Ishikawa (cell line): ENCODE measurements around the gene SP4.

Experiments used
- CEBPB ChIP-seq: IDR thresholded peaks from 2 replicates; pipeline ENCODE4 v1.6.1; 2012
- CREB1 ChIP-seq: IDR thresholded peaks from 2 replicates; pipeline ENCODE4 v1.6.1; 2012; ENCODE audit warnings: low read depth
- EGR1 ChIP-seq: IDR thresholded peaks from 2 replicates; pipeline ENCODE4 v1.6.1; 2012
- EP300 ChIP-seq: IDR thresholded peaks from 2 replicates; pipeline ENCODE4 v1.6.1; 2012; ENCODE audit warnings: borderline replicate concordance
- FOXM1 ChIP-seq: IDR thresholded peaks from 2 replicates; pipeline ENCODE4 v1.6.1; 2012; ENCODE audit warnings: low read depth, borderline replicate concordance
- MAX ChIP-seq: IDR thresholded peaks from 2 replicates; pipeline ENCODE4 v1.6.1; 2012
- NFIC ChIP-seq: IDR thresholded peaks from 2 replicates; pipeline ENCODE4 v1.6.1; 2012
- RAD21 ChIP-seq: IDR thresholded peaks from 2 replicates; pipeline ENCODE4 v1.6.1; 2012; ENCODE audit warnings: low read depth
- REST ChIP-seq: IDR thresholded peaks from 2 replicates; pipeline ENCODE4 v1.6.1; 2012; ENCODE audit warnings: low read depth, mild to moderate bottlenecking
- TAF1 ChIP-seq: IDR thresholded peaks from 2 replicates; pipeline ENCODE4 v1.6.1; 2012; ENCODE audit warnings: low read depth, mild to moderate bottlenecking
- TCF12 ChIP-seq: IDR thresholded peaks from 2 replicates; pipeline ENCODE4 v1.6.1; 2012; ENCODE audit warnings: low read depth
- TEAD4 ChIP-seq: IDR thresholded peaks from 2 replicates; pipeline ENCODE4 v1.6.1; 2012
- USF1 ChIP-seq: IDR thresholded peaks from 2 replicates; pipeline ENCODE4 v1.6.1; 2012
- YY1 ChIP-seq: IDR thresholded peaks from 2 replicates; pipeline ENCODE4 v1.6.1; 2012; ENCODE audit warnings: low read depth
- ZBTB7A ChIP-seq: IDR thresholded peaks from 2 replicates; pipeline ENCODE4 v1.6.1; 2012; ENCODE audit warnings: low read depth

The SP4 gene

GRCh38 chr7:21429786-21430574 lies 2.1 kb downstream of the SP4 start:
- TF ChIP-seq EP300: no peak
- TF ChIP-seq YY1: no peak
- TF ChIP-seq EGR1: no peak
- TF ChIP-seq TCF12: no peak
- no peak for TF ChIP-seq MAX
- no peak for TF ChIP-seq USF1
- no peak for TF ChIP-seq REST
- no peak for TF ChIP-seq CEBPB
- TF ChIP-seq CREB1: no peak
- no peak for TF ChIP-seq RAD21

- TF ChIP-seq TEAD4 (no peak), CEBPB (no peak), USF1 (no peak), REST (no peak), RAD21 (no peak), EGR1 (no peak), ZBTB7A (no peak), CREB1 (no peak), YY1 (no peak), FOXM1 (no peak), MAX (no peak), TAF1 (no peak), TCF12 (no peak), NFIC (no peak), EP300 (no peak)
Observed at GRCh38 chr7:21430575-21430954, 2.7 kb downstream of the SP4 start.

GRCh38 chr7:21443149-21443841 lies 15.4 kb downstream of the SP4 start:
- TF ChIP-seq CEBPB (no peak), REST (no peak), TCF12 (no peak), EGR1 (no peak), TAF1 (no peak), MAX (no peak), RAD21 (no peak), EP300 (no peak), CREB1 (no peak), USF1 (no peak), ZBTB7A (no peak), FOXM1 (no peak)

GRCh38 chr7:21448974-21449373 lies 21.1 kb downstream of the SP4 start:
- TF ChIP-seq CEBPB (no peak), FOXM1 (no peak), EP300 (no peak), CREB1 (no peak), MAX (no peak), ZBTB7A (no peak), EGR1 (no peak), TAF1 (no peak), NFIC (no peak), USF1 (no peak), RAD21 (no peak), TEAD4 (no peak), TCF12 (no peak), REST (no peak), YY1 (no peak)
